Measurements from ENCODE around the gene PREX1.
"Not testable (repeated sequence)": the region's sequence is repeated elsewhere in the genome, so short reads cannot be mapped to it uniquely, and the experiment has no call there.

Gene PREX1

GRCh38 chr20:48847498-48848205, 19.9 kb upstream of the PREX1 start:
- DNase-seq: no peak

GRCh38 chr20:48846516-48847492, 19.0 kb upstream of the PREX1 start:
- peak; percentile 86 to 99 for DNase-seq

GRCh38 chr20:48845721-48846306, 18.0 kb upstream of the PREX1 start:
- no peak for DNase-seq

GRCh38 chr20:48844996-48845395, 17.2 kb upstream of the PREX1 start:
- DNase-seq: peak; percentile 77 to 79

- not testable (repeated sequence) for DNase-seq
Measured at GRCh38 chr20:48843896-48844295, 16.1 kb upstream of the PREX1 start.

GRCh38 chr20:48843057-48843806, 15.4 kb upstream of the PREX1 start:
- DNase-seq: no peak

- no peak for DNase-seq
Measured at GRCh38 chr20:48841875-48842529, 14.2 kb upstream of the PREX1 start.

DNA sequence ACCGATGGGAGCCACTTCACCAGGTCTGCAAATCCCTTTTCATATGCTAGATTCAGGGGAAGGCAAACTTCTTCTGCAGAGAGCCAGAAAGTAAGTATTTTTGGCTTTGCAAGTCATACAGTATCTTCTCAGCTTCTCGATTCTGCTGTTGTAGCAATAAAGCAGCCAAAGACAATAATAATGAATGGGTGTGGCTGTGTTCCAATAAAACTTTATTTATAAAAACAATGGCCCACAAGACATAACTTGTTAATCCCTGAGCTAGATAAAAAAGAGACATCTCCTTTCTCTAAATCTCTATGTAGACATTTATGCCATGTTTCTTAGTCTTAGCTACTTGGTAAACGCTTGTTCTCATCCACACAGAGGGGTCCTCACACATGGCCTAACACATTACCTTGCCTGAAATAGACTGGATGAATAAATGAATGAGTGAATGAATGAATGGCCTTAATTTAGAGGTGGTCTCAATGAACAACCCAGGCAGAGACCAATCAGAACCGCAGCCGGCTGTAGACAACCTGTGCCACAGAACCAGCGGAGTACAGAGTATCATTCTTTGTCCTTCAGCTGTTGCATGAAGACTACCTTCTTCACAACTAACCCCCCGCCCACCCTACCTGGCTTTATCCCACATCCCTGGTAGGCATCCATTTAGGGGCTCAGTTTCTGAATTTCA, 13.5 kb upstream of the PREX1 start:
- DNase-seq: no peak

- peak; percentile 72 to 74 for DNase-seq
Measured at GRCh38 chr20:48839154-48839917, 11.5 kb upstream of the PREX1 start.

DNA sequence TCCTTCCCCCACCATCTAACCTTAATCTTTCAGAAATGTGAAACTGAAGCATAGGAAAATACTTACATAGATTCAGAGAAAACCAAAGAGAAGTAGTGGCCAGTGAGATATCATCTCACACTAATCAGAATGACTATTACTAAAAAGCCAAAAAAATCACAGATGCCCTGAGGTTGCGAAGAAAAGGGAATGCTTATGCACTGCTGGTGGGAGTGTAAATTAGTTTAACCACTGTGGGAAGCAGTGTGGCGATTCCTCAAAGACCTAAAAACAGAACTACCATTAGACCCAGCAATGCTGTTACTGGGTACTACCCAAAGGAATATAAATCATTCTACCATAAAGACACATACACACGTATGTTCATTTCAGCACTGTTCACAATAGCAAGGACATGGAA, 9.2 kb upstream of the PREX1 start:
- peak; percentile 51 to 70 for DNase-seq

- DNase-seq: no peak
Measured at GRCh38 chr20:48835390-48835789, 7.6 kb upstream of the PREX1 start.

- DNase-seq: no peak
Measured at GRCh38 chr20:48834278-48834677, 6.5 kb upstream of the PREX1 start.

DNA sequence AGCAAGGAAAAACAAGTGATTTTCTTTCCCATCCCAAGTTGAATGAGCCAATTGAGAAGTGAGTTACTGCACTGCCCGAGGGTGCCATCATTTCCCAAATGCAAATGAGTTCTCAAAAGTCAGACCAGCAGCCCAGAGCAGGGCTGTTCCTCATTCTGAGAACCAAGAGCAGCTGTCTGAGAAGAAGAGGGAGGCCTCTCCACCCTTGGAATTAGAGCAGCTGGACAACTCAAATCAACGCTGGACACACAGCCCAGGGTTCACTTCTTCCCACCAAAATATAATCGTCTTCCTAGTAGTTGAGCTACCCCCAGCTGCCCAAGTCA, 4.6 kb upstream of the PREX1 start:
- peak; percentile 86 to 89 for DNase-seq

- peak; percentile 89 to 97 for DNase-seq
Measured at GRCh38 chr20:48831718-48832404, 4.1 kb upstream of the PREX1 start.

GRCh38 chr20:48830826-48831318, 3.1 kb upstream of the PREX1 start:
- no peak for DNase-seq

GRCh38 chr20:48829940-48830339, 2.1 kb upstream of the PREX1 start:
- no peak for DNase-seq

DNA sequence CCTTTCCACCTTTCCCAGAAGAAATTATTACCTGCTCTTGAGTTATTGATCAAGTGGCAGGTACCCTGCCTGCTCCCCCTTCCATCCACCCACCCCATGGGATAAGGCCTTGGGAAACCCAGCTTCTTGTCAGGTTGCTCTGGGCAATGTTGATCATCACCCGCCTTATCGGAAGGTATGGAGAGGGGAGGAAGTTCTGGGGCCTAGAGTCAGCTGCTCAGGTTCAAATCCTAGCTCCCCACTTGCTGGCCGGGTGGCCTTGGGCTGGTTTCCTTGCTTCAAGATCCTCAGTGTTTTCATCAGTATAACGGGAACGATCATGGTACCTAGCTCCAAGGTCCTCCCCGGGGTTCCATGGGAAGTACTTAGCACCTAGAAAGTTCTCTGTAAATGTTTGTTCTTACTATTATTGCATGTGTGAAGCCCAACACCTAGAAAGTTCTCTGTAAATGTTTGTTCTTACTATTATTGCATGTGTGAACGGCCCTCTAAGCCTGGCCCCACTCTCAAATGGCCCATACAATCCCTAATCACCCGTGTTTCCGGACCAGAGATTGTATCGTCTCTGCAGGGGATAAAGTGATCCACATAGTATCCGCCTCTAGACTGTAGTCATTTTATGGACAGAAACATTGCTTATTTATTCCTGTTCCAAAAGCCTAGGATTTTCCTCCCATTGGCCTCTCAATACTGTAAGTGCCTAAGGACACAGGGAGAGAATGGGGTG, 1.1 kb upstream of the PREX1 start:
- DNase-seq: no peak

GRCh38 chr20:48826883-48827771, 672 bp downstream of the PREX1 start:
- DNase-seq: peak in 1 of 2 donors; percentile 41
